Hematopoietic multipotent progenitor cell treated with erythropoietin and hydrocortisone succinate and interleukin-3 and kit ligand, for 8 days (in vitro differentiated cells): ENCODE measurements around the gene ARHGAP30.
"Not testable (repeated sequence)": the region's sequence is repeated elsewhere in the genome, so short reads cannot be mapped to it uniquely, and the experiment has no call there.

Experiments
- DNase-seq: peaks from one replicate; pipeline ENCODE4 v3.0.0-alpha.2; 2015

The ARHGAP30 gene

DNA sequence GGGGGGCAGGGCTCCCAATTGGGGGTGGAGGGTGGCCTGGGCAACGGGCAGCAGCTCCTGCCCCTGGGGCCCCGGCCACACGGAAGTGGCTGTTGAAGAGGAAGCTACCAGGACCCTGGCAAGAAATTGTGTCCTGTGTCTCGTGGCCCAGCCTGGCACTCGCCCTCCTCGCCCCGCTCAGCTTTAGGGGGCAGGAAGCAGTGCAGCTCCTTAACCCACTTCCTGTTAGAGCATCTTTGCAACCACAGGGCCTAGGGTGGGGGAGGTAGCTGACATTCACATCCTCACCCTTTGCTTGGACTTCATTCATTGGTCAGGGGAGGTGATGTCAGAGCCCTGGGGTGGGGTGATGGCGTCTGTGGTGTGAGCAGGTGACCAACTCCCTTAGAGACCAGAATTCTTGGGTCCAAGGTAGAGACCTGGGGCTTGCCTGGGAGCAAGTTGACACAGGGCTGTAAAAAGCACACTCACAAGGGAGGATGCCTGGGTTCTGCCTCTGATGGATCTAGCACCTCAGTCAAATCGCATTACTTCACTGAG, at the start of gene ARHGAP30:
TSS of gene ARHGAP30 (minus strand) at position 161 of the 540 bp plus-strand sequence. CDS start 267 bp downstream, outside the sequence.
- DNase-seq, result peak; percentile 74

DNA sequence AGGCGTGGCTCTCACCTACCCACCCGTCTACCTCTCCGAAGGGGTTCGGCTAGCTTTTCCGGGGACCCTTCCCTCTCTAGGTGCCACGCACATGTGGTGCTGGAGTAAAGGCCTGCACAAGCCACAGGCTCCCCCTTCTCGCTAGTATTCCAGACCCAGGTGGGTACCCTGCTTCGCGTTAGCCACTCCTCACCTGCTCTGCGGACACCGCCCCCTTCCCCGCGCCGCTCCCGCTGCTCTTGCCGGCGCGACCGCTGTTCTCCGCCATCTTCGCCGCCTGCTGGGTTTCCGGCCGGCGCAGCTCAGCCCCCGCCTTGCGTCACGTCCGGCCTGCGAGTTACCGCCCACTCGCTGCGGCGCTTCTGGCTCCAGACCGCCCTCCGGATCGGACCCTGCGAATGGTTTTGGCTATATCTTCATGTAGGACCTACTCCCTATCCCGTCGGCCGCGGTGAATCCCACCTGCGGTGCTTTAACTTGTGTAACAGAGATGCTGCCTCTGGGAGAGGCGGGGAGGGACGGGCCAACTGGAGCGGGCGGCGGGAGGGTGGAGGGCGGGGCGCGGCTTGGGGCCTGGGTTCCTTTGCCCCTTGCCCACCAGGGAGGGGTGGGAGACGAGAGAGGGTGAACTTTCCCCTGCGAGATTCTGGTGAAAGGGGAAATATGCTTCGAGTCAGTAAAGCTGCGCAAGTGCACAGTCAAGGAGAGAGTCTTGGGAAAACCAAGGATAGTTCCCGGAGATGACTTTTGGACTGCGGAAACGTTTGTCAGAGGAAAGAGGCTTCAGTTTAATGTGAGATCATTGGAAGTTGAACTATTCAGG, 48.3 kb upstream of the ARHGAP30 start, which contains the start of the genes NIT1 and PFDN2:
TSS of gene NIT1 (plus strand) at position 347 of the 823 bp plus-strand sequence. CDS start at position 419, 72 bp downstream.
TSS of gene PFDN2 (minus strand) at position 279 of the 823 bp plus-strand sequence. CDS start at position 268, 11 bp downstream.
- DNase-seq, result peak; percentile 81

- DNase-seq, result not testable (repeated sequence)
Measured at GRCh38 chr1:161115961-161116360, 46.3 kb upstream of the ARHGAP30 start.

DNA sequence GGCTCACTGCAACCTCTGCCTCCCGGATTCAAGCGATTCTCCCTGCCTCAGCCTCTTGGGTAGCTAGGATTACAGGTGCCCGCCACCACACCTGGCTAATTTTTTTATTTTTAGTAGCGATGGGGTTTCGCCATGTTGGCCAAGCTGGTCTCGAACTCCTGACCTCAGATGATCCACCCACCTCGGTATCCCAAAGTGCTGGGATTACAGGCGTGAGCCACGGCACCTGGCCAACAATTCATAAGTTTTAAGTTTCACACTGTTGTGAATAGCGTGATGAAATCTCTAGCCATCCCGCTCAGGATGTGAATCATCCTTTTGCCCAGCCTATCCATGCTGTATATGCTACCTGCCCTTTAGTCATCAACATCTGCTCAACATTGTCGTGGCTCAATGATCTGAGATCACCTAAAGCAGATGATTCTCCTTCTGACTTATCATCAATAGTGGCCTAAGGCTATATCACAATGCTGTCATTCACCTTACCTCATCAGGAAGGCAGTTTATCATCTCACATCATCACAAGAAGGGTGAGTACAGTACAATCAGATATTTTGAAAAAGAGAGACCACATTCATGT, 45.5 kb upstream of the ARHGAP30 start:
- no peak for DNase-seq

DNA sequence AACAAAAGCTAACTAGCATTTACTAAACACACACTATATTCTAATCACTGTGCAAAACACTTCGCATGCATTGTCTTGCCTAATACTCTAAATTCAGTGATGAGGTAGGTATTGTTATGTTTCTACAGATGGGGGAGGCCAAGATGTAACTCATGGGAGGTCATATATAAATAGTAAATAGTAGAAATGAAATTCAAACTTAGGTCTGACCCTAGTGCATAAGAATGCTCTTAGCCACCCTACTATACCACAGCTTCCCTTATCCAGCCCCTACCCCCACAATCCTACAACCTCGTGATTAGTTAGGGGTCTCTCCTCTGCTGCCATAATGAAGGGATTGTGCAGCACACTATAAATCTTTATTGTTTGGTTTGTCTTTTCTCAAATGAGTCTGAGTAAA, 44.9 kb upstream of the ARHGAP30 start:
- DNase-seq, result no peak

- no peak for DNase-seq
Measured at GRCh38 chr1:161113915-161114314, 44.2 kb upstream of the ARHGAP30 start.

DNA sequence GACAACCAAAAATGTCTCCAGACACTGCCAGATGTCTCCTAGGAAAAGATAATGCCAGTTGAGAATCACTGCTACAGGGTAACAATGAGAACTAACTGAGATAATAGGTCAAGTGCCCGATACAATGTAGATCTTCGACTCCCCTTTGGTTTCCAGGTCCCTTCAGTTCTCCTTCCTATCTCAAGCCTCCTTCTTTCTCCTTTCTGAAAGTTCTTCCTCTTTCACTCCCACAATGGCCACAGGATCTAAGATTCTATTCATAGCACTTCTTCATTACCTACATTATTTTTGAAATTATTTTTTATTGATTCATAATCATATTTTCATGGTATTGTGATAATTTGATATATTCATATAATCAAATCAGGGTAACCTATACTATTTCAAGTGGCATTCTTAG, 41.8 kb upstream of the ARHGAP30 start:
- DNase-seq, result no peak

DNA sequence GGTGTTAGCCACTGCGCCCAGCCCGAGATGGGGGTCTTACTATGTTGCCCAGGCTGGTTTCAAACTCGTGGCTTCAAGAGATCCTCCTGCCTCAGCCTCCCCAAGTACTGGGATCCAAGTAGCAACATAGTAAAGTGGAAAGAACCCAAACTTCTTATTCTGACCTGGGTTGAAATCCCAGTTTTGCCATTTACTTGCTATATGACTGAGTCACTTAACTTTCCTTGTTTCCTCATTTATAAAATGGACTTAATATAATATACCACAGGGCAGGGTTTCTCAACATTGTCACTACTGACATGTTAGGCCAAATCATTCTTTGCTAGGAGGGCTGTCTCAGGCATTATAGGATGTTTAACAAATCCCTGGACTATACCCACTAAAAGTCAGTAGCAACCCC, 41.4 kb upstream of the ARHGAP30 start:
- no peak for DNase-seq

DNA sequence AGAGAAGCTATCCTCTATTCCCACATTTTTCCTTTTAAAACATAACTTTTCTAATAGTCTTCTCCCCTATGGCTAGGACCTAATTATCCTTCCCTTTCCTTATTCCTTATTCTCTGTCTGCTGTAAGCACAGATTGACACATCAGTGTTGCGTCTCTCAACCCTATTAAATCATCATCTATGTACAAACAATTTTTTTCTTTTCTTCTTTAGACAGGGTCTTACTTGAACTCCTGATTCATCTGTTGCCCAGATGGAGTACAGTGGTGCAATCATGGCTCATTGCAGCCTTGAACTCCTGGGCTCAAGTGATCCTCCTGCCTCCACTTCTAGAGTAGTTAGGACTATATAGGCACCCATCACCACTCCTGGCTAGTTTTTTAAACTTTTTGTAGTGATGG, 36.7 kb upstream of the ARHGAP30 start:
- no peak for DNase-seq

GRCh38 chr1:161100556-161100955, 30.9 kb upstream of the ARHGAP30 start:
- DNase-seq, result no peak

DNA sequence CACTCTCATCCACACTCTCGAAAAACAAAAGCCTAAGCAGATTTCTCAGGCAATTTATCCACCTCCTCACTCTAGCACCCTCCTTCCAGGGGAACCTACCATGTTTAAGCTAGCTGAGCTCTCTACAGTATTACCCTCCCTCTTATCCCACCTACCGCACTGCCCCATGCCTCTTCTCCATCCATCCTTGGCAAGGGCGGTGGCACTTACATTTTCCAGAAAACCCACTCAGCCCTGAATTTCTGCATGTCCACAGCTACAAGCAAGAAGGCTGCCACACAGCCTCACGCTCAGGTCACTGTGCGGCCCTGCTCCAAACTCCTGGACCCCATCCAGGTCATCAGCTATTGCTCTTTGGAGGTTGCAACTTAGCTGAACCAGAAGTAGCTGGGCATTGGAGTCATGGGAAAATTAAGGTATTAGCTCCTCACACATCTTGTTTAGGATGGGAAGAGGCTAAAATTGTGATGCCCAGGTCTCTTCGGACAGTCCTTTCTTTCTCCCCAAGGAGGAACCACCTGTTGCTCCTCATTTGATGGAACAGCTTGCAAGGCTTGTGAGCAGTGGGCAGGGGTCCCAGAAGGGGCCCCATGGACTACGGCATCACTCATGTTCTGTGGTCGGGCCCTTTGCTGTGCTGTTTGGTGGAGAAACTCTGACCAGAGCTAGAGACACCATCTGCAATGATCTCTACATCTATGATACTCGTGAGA, 29.6 kb upstream of the ARHGAP30 start:
- no peak for DNase-seq

- DNase-seq, result peak; percentile 67
Measured at GRCh38 chr1:161098210-161099068, 28.7 kb upstream of the ARHGAP30 start, which contains the start of gene KLHDC9. Gene KLHDC9, plus strand, starts transcription at chr1:161098361. Its CDS starts 175 bp downstream, at chr1:161098536.

GRCh38 chr1:161096530-161096929, 26.8 kb upstream of the ARHGAP30 start:
- no peak for DNase-seq

GRCh38 chr1:161096015-161096414, 26.3 kb upstream of the ARHGAP30 start:
- DNase-seq, result no peak

DNA sequence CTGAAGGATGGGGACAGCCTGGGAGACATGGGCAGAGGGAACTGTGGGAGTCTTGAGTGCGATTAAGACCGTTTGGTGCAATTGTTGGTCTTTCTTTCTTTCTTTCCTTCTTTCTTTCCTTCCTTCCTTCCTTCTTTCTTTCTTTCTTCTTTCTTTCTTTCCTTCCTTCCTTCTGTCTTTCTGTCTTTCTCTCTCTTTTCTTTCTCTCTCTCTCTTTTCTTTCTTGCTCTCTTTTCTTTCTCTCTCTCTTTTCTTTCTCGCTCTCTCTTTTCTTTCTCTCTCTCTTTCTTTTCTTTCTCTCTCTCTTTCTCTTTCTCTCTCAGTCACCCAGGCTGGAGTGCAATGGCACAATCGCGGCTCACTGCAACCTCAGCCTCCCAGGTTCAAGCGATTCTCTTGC, 25.5 kb upstream of the ARHGAP30 start:
- no peak for DNase-seq

GRCh38 chr1:161094481-161094880, 24.8 kb upstream of the ARHGAP30 start:
- no peak for DNase-seq

GRCh38 chr1:161092621-161093028, 22.9 kb upstream of the ARHGAP30 start:
- DNase-seq, result no peak

- no peak for DNase-seq
Measured at GRCh38 chr1:161091796-161092507, 22.3 kb upstream of the ARHGAP30 start.

- no peak for DNase-seq
Measured at GRCh38 chr1:161091093-161091492, 21.4 kb upstream of the ARHGAP30 start.

- no peak for DNase-seq
Measured at GRCh38 chr1:161090617-161091016, 20.9 kb upstream of the ARHGAP30 start.

DNA sequence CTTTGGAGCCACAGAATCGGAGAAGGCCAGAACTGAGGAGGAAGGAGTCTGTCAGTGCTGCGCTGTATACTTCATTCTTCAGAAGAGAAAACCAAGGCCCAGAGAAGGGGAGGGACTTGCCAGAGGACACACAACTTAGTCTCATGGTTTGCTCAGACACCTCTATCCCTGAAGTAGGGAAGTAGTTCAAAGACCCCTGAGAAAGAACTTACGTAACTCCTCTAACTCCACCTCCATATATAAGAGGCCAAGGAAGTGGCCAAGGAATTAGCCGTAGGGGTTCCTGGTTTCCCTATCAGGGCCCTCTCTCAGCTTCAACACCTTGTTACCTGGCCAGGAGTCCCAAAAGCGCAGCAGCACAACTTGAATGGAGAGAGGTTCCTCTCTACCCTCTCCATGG, 20.2 kb upstream of the ARHGAP30 start:
- no peak for DNase-seq
